Liver (tissue), 3 donors: Measurements from ENCODE around the gene ZNF680.

ENCODE experiments used
- CTCF ChIP-seq: fragments of 150-350 bp; IDR thresholded peaks from 2 replicates; pipeline ENCODE4 v1.5.1; 2017; ENCODE audit warnings: improper control_type of control experiment, low read depth, low read length; ENCODE audit not compliant: missing input control
- RAD21 ChIP-seq, 2 donors: IDR thresholded peaks; 2 replicates each; pipeline ENCODE4 v1.6.1; 2016; ENCODE audit warnings: antibody characterized with exemption in 2 of 2, mild to moderate bottlenecking in 2 of 2
- YY1 ChIP-seq: IDR thresholded peaks from 2 replicates; pipeline ENCODE4 v1.6.1; 2016; ENCODE audit warnings: antibody characterized with exemption, mild to moderate bottlenecking
- donor health status: healthy.
- donor health status: healthy.

GRCh38 chr7:64528770-64529169 is 34.1 kb downstream of the ZNF680 start:
- TF ChIP-seq CTCF (no peak), RAD21 (IDR thresholded peaks at IDR 0.05) (no peak), YY1 (no peak)
